Astrocyte of the cerebellum (primary cell): ENCODE results near the gene NOL4L.

ENCODE experiments used
- DNase-seq: peaks from one replicate; pipeline ENCODE4 v3.0.0-alpha.2; 2011; ENCODE audit warnings: low read depth
- H3K4me3 ChIP-seq: 2 replicates; pipeline ENCODE4 v1.5.1; 2011; ENCODE audit warnings: mild to moderate bottlenecking, low read depth, low read length, moderate library complexity
- in situ Hi-C: cut with HindIII; loops from 2 replicates; pipeline ENCODE4 v1.10.0; 2017; ENCODE audit warnings: low sequenced_read_pairs
- TF ChIP-seq, protein P1 (sequence below): IDR thresholded peaks from 2 replicates; pipeline ENCODE4 v1.5.1; 2012; ENCODE audit warnings: low read length, low read depth, moderate library complexity, mild to moderate bottlenecking; ENCODE audit errors: missing control alignments

Gene NOL4L

DNA sequence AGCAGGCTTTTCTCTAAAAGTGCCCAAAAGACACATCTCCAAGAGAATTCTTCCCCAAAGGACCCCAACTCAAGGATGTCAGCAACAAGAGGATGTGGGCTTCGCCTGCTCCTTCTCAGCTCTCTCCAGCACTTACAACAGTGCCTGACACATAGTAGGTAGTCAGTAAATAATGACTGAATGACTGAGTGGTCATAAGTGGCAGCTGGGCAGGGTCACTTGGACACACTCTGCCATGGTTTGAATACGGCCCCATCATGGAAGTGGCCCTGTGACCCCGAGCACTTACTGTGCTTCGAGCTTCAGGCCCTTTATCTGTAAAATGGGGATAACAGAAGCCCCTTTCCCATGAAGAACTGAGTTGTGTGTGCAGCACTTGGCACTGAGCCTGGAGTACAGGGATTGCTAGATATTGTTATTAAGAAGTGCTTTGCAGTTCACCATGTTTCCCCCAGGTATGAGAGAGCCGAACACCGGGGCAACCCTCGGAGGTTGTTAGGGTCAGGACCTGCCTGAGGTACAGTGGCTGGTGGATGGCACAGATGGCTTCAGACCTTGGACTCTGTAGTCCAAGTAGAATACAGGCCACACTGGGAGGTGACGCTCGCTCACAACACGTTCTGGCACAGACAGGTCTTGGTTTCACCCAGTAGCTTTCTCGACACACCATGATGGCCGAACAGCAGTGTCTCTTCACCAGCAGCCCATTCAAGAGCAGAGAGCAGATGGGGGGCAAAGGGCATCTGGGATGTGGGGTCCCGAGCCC is 56.0 kb downstream of the NOL4L start:
- in situ Hi-C loops = no loop called here
- H3K4me3 ChIP-seq = no peak overlapping the region
- DNase-seq = no peak
- TF ChIP-seq, protein P1, sequence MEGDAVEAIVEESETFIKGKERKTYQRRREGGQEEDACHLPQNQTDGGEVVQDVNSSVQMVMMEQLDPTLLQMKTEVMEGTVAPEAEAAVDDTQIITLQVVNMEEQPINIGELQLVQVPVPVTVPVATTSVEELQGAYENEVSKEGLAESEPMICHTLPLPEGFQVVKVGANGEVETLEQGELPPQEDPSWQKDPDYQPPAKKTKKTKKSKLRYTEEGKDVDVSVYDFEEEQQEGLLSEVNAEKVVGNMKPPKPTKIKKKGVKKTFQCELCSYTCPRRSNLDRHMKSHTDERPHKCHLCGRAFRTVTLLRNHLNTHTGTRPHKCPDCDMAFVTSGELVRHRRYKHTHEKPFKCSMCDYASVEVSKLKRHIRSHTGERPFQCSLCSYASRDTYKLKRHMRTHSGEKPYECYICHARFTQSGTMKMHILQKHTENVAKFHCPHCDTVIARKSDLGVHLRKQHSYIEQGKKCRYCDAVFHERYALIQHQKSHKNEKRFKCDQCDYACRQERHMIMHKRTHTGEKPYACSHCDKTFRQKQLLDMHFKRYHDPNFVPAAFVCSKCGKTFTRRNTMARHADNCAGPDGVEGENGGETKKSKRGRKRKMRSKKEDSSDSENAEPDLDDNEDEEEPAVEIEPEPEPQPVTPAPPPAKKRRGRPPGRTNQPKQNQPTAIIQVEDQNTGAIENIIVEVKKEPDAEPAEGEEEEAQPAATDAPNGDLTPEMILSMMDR = no peak

DNA sequence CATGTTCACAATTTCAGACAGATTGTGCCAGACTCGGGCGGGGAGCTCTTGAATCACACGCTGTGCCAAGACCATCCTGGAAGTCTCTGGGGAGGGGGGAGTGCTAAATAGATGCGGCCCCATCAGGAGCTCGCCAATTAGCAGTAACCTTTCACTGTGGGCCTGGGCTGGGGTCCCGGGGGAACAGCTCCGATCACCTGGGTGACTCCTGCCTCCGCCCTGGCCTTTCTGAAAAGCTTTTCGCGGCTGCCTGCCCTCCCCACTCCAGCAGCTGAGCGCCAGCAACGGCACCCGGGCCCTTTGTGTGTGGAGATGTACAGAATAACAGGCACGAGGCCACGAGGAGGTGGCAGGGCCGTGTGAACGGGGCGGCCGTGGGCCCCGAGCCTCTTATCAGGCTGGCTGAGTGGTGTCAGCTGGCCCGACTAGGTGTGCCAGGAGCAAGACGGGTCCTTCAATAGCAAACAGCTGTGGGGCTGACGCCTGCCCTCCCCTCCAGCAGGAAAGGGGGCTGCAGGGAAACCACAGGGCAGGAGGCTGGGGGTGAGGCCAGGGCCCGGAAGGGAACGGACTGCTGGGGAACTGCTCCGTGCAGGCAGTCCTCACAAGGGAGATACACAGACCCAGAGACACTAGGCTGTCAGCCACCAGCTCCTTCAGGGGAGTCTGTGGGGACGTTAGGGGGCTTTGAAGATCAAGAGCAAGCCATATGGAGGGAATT is 56.8 kb downstream of the NOL4L start:
- in situ Hi-C loops = no loop called here
- TF ChIP-seq, protein P1 = no peak
- no peak for DNase-seq
- no peak overlapping the region for H3K4me3 ChIP-seq

DNA sequence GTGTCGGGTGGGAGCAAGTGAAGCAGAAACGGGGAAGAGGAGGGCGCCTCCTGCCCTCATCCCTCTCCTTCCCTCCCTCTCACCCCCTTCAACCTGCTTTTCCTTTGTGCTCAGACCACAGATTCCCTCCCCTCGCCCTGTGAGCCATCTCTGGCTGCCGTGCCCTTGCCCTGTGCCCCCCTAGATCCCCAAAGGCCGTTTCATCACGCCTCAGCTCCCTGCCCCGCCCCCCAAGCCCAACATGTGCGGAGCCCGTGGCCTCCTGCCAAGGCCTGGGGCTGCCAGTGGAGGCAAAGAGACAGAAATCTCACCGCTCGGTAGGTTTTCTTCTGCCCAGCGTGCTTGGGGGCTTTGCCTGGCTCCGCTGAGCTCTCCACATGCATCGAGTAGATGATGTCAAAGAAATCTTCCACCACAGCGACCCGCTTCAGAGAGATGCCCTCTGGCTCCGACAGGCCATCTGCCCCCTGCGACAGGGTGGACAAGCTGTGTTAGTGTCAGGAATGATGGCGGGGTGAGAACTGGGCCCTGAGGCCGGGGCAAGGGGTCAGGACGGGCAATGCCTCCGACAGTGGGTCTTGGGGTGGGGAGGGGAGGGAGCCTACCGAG is 57.6 kb downstream of the NOL4L start:
- DNase-seq = no peak

DNA sequence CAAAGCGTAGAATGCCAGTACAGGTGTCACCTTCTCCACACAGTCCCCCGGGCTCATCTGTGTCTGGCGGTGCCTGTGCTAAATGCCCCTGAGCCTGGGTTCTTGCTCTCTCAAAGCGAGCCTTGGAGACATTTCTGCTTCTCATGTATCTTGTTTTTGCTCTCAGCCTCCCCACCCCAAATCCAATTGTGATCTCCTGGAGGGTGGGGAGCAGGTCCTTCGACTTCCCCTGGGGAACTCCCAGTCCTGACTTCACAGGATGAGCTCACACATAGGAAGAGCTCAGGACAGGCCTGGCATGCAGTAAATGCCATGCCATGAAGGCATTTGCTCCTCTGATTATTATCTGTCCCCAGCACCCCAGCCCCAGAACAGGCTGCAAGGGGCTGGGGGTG is 58.1 kb downstream of the NOL4L start:
- DNase-seq = no peak
- in situ Hi-C loops = no loop called here
- TF ChIP-seq, protein P1 = no peak
- no peak overlapping the region for H3K4me3 ChIP-seq

More for the DNA sequence above, 57.6 kb downstream of the NOL4L start:
- TF ChIP-seq, protein P1 = no peak
- in situ Hi-C loops = no loop called here
- no peak overlapping the region for H3K4me3 ChIP-seq

DNA sequence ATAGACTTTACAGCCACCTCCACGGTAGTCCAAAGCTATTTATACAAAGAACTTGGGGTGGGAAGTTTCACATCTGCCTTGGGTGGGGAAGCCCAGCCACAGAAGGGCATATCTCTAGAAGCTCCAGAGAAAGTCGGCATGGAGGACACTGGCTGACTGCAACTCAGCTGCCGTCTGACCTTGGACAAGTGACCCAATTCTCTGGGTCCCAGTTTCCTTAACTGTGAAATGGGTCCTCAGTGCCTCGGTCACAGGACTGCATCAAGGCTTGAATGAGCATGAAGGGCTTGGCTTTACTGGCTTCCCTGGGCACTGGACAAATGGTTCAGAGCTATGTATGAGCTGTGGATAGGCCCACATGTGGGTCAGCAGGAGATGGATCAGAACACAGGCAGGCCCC is 58.6 kb downstream of the NOL4L start:
- DNase-seq = no peak
- in situ Hi-C loops = no loop called here
- no peak overlapping the region for H3K4me3 ChIP-seq
- TF ChIP-seq, protein P1 = no peak

DNA sequence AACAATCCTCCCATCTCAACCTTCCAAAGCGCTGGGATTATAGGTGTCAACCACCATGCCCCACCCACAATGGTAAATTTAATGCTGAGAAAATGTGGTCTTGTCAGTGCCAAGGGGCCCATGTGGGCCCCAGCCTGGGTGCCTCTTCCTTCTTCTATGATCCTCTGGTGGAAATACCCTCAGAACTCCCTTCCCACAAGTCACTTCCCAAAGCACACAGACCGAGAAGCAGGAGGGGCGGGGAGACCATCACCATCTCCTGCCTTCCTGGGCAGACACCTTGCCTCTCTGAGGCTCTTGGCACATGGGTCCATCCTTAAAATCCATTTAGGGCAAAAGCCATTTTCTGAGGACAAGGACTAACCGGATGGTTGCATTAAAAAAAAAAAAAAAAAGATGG is 59.0 kb downstream of the NOL4L start:
- no peak for DNase-seq
- no peak overlapping the region for H3K4me3 ChIP-seq
- TF ChIP-seq, protein P1 = no peak
- in situ Hi-C loops = no loop called here
